OCI-LY7 (cell line): Measurements from ENCODE around the gene GJD2.

Source experiments
- CTCF ChIP-seq: fragments of 200-600 bp; sonication (generic); conservative IDR thresholded peaks from 2 replicates; pipeline ENCODE4 v1.5.1; 2014; ENCODE audit warnings: mild to moderate bottlenecking, antibody characterized with exemption, low read length, moderate library complexity, mixed read lengths
- EZH2phosphoT487 ChIP-seq: fragments of 200-600 bp; sonication (generic); IDR thresholded peaks from 2 replicates; pipeline ENCODE4 v1.6.1; 2018; ENCODE audit warnings: low read depth, borderline replicate concordance, mild to moderate bottlenecking, mixed run types, antibody characterized with exemption, low read length, moderate library complexity, mixed read lengths

DNA sequence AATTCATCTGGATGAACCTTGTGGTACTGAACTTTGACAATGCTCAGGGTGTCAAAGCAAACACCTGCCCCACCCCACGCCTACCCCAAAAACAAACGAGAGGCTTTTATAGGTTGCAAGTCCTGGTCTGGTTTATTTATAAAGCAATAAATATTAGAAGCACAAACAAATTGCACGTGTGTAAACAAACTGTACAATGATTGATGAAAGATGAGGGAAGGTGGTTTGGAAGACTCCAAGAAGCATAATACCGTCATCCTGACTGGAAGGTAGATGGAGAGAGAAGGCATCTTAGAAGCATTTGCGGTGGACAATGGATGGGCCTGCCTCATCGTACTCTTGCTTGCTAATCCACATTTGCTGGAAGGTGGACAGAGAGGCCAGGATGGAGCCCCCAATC is 35.3 kb upstream of the GJD2 start:
- no peak for TF ChIP-seq CTCF
- TF ChIP-seq EZH2phosphoT487, result no peak
